HEK293 (cell line): ENCODE measurements around the gene DNAJC7.
"Not testable (repeated sequence)": the region's sequence is repeated elsewhere in the genome, so short reads cannot be mapped to it uniquely, and the experiment has no call there.

ENCODE experiments used
- CTCF ChIA-PET: fragments of 350-600 bp; formaldehyde crosslinking; extraction: SDS; loops from one replicate; lab custom pipeline; 2021; ENCODE audit warnings: antibody characterized with exemption; lab: Yijun Ruan, JAX
- POLR2A ChIA-PET: fragments of 300-600 bp; formaldehyde crosslinking; extraction: SDS; loops from one replicate; lab custom pipeline; 2020; ENCODE audit warnings: antibody characterized with exemption, inconsistent platforms; lab: Yijun Ruan, JAX
- H3K27ac ChIP-seq: fragments of 200-500 bp; sonication (Bioruptor generic); 2 replicates; pipeline ENCODE4 v1.5.1; 2014; ENCODE audit warnings: low read depth, low read length, control low read depth, inconsistent platforms; ENCODE audit errors: extremely low read depth
- H3K36me3 ChIP-seq, 2 experiments: fragments of 200-500 bp in 1 of 2; sonication (Bioruptor generic) in 1 of 2; 1 replicate in 1 of 2; 2 replicates in 1 of 2; pipeline ENCODE4 v1.5.1; 2014 to 2017; ENCODE audit warnings: inconsistent platforms in 2 of 2, low read length in 2 of 2; ENCODE audit not compliant: control insufficient read depth in 2 of 2, insufficient read depth in 1 of 2
- H3K4me1 ChIP-seq: fragments of 200-500 bp; sonication (Bioruptor generic); 2 replicates; pipeline ENCODE4 v1.5.1; 2014; ENCODE audit warnings: mild to moderate bottlenecking, low read length, inconsistent platforms; ENCODE audit not compliant: control insufficient read depth, insufficient read depth
- H3K4me3 ChIP-seq: 2 replicates; pipeline ENCODE4 v1.5.1; 2011; ENCODE audit warnings: low read depth, mild to moderate bottlenecking, control low read depth, low read length, moderate library complexity
- H3K9me3 ChIP-seq: fragments of 200-500 bp; sonication (Bioruptor generic); 2 replicates; pipeline ENCODE4 v1.5.1; 2014; ENCODE audit warnings: low read depth, low read length, inconsistent platforms; ENCODE audit not compliant: control insufficient read depth, insufficient read depth
- HIC1 ChIP-seq: fragments of 450-650 bp; formaldehyde crosslinking; IDR thresholded peaks from 2 replicates; pipeline ENCODE4 v1.5.1; 2016; ENCODE audit warnings: missing biosample characterization, missing genetic modification characterization
- SCRT1 ChIP-seq: fragments of 450-650 bp; formaldehyde crosslinking; IDR thresholded peaks from 2 replicates; pipeline ENCODE4 v1.5.1; 2016; ENCODE audit warnings: missing biosample characterization, missing genetic modification characterization, borderline replicate concordance
- SCRT2 ChIP-seq: fragments of 450-650 bp; formaldehyde crosslinking; IDR thresholded peaks from 2 replicates; pipeline ENCODE4 v1.5.1; 2016; ENCODE audit warnings: missing biosample characterization, missing genetic modification characterization
- ZNF18 ChIP-seq: fragments of 450-650 bp; formaldehyde crosslinking; IDR thresholded peaks from 2 replicates; pipeline ENCODE4 v1.5.1; 2016; ENCODE audit warnings: missing biosample characterization, missing genetic modification characterization
- ZNF184 ChIP-seq: fragments of 450-650 bp; IDR thresholded peaks from 2 replicates; pipeline ENCODE4 v1.5.1; 2018; ENCODE audit warnings: missing biosample characterization, mild to moderate bottlenecking, missing genetic modification characterization
- ZNF311 ChIP-seq: fragments of 450-650 bp; formaldehyde crosslinking; IDR thresholded peaks from 2 replicates; pipeline ENCODE4 v1.5.1; 2017; ENCODE audit warnings: missing biosample characterization, missing genetic modification characterization, borderline replicate concordance
- ZNF704 ChIP-seq: fragments of 450-650 bp; formaldehyde crosslinking; IDR thresholded peaks from 2 replicates; pipeline ENCODE4 v1.5.1; 2016; ENCODE audit warnings: missing biosample characterization, missing genetic modification characterization

DNAJC7 gene

GRCh38 chr17:42016411-42016831, 818 bp downstream of the DNAJC7 start:
- CTCF ChIA-PET = interaction anchor here (0.7 to 12.6 kb wide), 11 partner anchors 9 to 166 kb away, joined by 3 to 260 read pairs (median 4); partner anchors contain the start of genes ACLY, CNP, DHX58 and HSPB9
- H3K4me1 ChIP-seq = peaks cover 3% of the 10 kb centered on the region; the same call in 1 of the 2 replicates

GRCh38 chr17:42013740-42014139, 3.5 kb downstream of the DNAJC7 start:
- POLR2A ChIA-PET, H3K9me3 ChIP-seq, H3K4me1 ChIP-seq, H3K27ac ChIP-seq, H3K4me3 ChIP-seq: not testable (repeated sequence)
- CTCF ChIA-PET = interaction anchor here (0.8 kb wide), 1 partner anchor 51 kb away, joined by 4 read pairs; no protein-coding TSS in a partner anchor
- H3K36me3 ChIP-seq = peaks cover 10 to 22% of the 10 kb centered on the region in 2 experiments

More at GRCh38 chr17:42016411-42016831, 818 bp downstream of the DNAJC7 start:
- Histone ChIP-seq H3K9me3 (no peaks in the 10 kb centered on the region), H3K4me3 (peak overlapping the region; percentile 79), H3K36me3 (peaks cover 7 to 15% of the 10 kb centered on the region in 2 experiments; a peak in 2 of 3 replicates), H3K27ac (peak overlapping the region; percentile 91)
- TF ChIP-seq ZNF704 (tag by site-specific recombination) (no peak), HIC1 (0 out of 2 replicates have a peak, but pooled peaks have one; percentile 31)
- POLR2A ChIA-PET = interaction anchor here (0.9 to 5.4 kb wide), 11 partner anchors 10 to 406 kb away, joined by 3 to 50 read pairs (median 7); partner anchors contain the start of genes ACLY, CAVIN1 and CNP

GRCh38 chr17:42012363-42012762, 4.9 kb downstream of the DNAJC7 start:
- 0 out of 2 replicates have a peak, but pooled peaks have one; percentile 27 for TF ChIP-seq ZNF18 (tag by site-specific recombination)
- TF ChIP-seq, all 188 proteins: peak for 1; not testable (repeated sequence) for 187
- H3K27ac ChIP-seq, H3K9me3 ChIP-seq, H3K4me1 ChIP-seq, H3K4me3 ChIP-seq: not testable (repeated sequence)
- POLR2A ChIA-PET = interaction anchor here (0.8 kb wide), 1 partner anchor 8 kb away, joined by 3 read pairs; the partner anchor contains the start of gene NKIRAS2
- CTCF ChIA-PET = interaction anchor here (1.2 kb wide), 1 partner anchor 89 kb away, joined by 4 read pairs; no protein-coding TSS in a partner anchor
- peaks cover 19 to 24% of the 10 kb centered on the region in 2 experiments for H3K36me3 ChIP-seq

- H3K27ac ChIP-seq = no peak overlapping the region
These were observed 6.2 kb downstream of the DNAJC7 start for GRCh38 chr17:42010898-42011516.

GRCh38 chr17:42010266-42010680, 7.0 kb downstream of the DNAJC7 start:
- H3K36me3 ChIP-seq = peaks cover 23 to 25% of the 10 kb centered on the region in 2 experiments
- not testable (repeated sequence) for H3K27ac ChIP-seq, H3K4me1 ChIP-seq, H3K4me3 ChIP-seq, H3K9me3 ChIP-seq
- POLR2A ChIA-PET = interaction anchor here (1.2 kb wide), 1 partner anchor 10 kb away, joined by 5 read pairs; the partner anchor contains the start of gene NKIRAS2
- CTCF ChIA-PET = interaction anchor here (1.1 to 2.1 kb wide), 2 partner anchors 8 to 94 kb away, joined by 4 to 15 read pairs; partner anchors contain the start of genes DNAJC7 and NKIRAS2
- TF ChIP-seq SCRT1 (tag by site-specific recombination) = 0 out of 2 replicates have a peak, but pooled peaks have one; percentile 44
- TF ChIP-seq SCRT2 (tag by site-specific recombination) = peak; percentile 86

More at GRCh38 chr17:42010898-42011516, 6.2 kb downstream of the DNAJC7 start:
- TF ChIP-seq ZNF184 (tag by site-specific recombination) (peak; percentile 94), ZNF311 (no peak)
- TF ChIP-seq, all 188 proteins: peak for 1
- no peak overlapping the region for H3K4me3 ChIP-seq
- no peaks in the 10 kb centered on the region for H3K9me3 ChIP-seq
- ChIA-PET CTCF (interaction anchor here (0.6 kb wide), 1 partner anchor 99 kb away, joined by 5 read pairs; no protein-coding TSS in a partner anchor), POLR2A (no interaction called here)
- H3K4me1 ChIP-seq = peaks cover 5% of the 10 kb centered on the region; the same call in 1 of the 2 replicates
- H3K36me3 ChIP-seq = peaks cover 24 to 25% of the 10 kb centered on the region in 2 experiments
